Mesothelial cell of epicardium (in vitro differentiated cells): ENCODE data around the gene VOPP1. TPM values are rescaled to one million over a fixed set of nuclear protein-coding genes. Genes with fewer than 3 reads are reported as not detected.
A peak's percentile ranks its signal among the peaks of the same experiment; 100 is the strongest.
"Not testable (repeated sequence)": the region's sequence is repeated elsewhere in the genome, so short reads cannot be mapped to it uniquely, and the experiment has no call there.

Experiments used
- DNase-seq, 2 experiments: peaks; one replicate each; pipeline ENCODE4 v3.0.0; 2021; ENCODE audit warnings: low spot score in 2 of 2; ENCODE audit not compliant: unreplicated experiment in 2 of 2
- H3K27ac Mint-ChIP-seq: 2 replicates; pipeline ENCODE4 v1.8.0; 2021; ENCODE audit warnings: mixed read lengths
- H3K27me3 Mint-ChIP-seq: 2 replicates; pipeline ENCODE4 v1.8.0; 2021; ENCODE audit warnings: low read depth, mixed read lengths
- H3K36me3 Mint-ChIP-seq: 2 replicates; pipeline ENCODE4 v1.8.0; 2021; ENCODE audit warnings: mixed read lengths
- H3K4me1 Mint-ChIP-seq: 2 replicates; pipeline ENCODE4 v1.8.0; 2021; ENCODE audit warnings: mixed read lengths
- H3K4me3 Mint-ChIP-seq: 2 replicates; pipeline ENCODE4 v1.8.0; 2021; ENCODE audit warnings: mild to moderate bottlenecking, moderate library complexity, mixed read lengths
- H3K9me3 Mint-ChIP-seq: 2 replicates; pipeline ENCODE4 v1.8.0; 2021; ENCODE audit warnings: mixed read lengths
- total RNA-seq: library from RNA; stranded (reverse); gene quantifications from 3 replicates; pipeline ENCODE4 v1.2.1, GENCODE V29; 2021
- TF ChIP-seq, protein P1 (sequence below): fragments of 200-600 bp; sonication (generic); IDR thresholded peaks from one replicate; pipeline ENCODE4 v1.5.0; 2021; ENCODE audit warnings: antibody characterized with exemption; ENCODE audit not compliant: unreplicated experiment

VOPP1 gene
- total RNA-seq, 1 donor from 2014 or later, result 42.8 TPM

DNA sequence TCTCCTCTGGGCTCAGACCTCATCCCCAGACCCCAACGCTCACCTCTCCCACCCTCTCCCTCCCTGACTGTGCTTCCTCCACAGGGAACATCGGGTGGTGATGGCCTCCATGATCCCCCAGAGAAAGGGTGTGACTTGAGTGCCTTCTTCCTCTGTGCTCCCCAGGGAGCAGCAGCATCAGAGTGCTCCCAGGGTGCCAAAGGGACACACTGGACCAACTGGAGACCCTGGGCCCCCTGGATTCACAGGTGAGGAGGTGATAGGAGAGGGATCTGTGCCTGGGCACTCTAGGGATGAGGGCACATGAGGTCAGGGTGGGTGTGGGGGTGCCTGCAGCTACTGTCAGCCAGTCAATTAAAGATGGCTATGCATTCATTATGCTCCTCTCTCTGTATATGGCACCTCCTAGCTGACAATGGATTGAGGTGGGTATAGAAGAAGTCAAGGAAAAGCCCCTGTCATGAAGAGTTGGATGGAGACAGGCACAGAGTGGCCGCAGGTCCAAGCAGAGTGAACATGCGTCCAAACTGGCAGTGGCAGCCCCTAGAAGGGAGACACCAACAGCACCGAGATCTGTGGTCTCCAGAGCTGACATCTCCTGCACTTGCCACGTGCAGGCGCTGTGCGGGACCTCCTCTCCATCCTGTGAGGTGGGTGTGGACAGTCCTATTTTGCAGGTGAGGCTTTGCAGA is 15.5 kb upstream of the VOPP1 start:
- TF ChIP-seq, protein P1, sequence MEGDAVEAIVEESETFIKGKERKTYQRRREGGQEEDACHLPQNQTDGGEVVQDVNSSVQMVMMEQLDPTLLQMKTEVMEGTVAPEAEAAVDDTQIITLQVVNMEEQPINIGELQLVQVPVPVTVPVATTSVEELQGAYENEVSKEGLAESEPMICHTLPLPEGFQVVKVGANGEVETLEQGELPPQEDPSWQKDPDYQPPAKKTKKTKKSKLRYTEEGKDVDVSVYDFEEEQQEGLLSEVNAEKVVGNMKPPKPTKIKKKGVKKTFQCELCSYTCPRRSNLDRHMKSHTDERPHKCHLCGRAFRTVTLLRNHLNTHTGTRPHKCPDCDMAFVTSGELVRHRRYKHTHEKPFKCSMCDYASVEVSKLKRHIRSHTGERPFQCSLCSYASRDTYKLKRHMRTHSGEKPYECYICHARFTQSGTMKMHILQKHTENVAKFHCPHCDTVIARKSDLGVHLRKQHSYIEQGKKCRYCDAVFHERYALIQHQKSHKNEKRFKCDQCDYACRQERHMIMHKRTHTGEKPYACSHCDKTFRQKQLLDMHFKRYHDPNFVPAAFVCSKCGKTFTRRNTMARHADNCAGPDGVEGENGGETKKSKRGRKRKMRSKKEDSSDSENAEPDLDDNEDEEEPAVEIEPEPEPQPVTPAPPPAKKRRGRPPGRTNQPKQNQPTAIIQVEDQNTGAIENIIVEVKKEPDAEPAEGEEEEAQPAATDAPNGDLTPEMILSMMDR, result no peak
- Mint-ChIP-seq H3K9me3 (no peaks in the 10 kb centered on the region), H3K27me3 (peaks cover 41% of the 10 kb centered on the region), H3K4me1 (peaks cover 2% of the 10 kb centered on the region), H3K4me3 (no peak overlapping the region), H3K27ac (no peak overlapping the region), H3K36me3 (no peaks in the 10 kb centered on the region)
- DNase-seq, result no peak

DNA sequence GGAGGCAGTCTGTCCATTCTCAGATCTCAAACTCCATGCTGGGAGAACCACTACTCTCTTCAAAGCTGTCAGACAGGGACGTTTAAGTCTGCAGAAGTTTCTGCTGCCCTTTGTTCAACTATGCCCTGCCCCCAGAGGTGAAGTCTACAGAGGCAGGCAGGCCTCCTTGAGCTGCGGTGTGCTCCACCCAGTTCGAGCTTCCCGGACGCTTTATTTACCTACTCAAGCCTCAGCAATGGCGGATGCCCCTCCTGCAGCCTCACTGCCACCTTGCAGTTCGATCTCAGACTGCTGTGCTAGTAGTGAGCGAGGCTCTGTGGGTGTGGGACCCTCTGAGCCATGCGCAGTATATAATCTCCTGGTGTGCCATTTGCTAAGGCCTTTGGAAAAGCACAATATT is 10.4 kb upstream of the VOPP1 start:
- not testable (repeated sequence) for H3K4me3 Mint-ChIP-seq, H3K4me1 Mint-ChIP-seq, H3K9me3 Mint-ChIP-seq, DNase-seq, H3K36me3 Mint-ChIP-seq, H3K27ac Mint-ChIP-seq
- peaks cover 35% of the 10 kb centered on the region for H3K27me3 Mint-ChIP-seq

DNA sequence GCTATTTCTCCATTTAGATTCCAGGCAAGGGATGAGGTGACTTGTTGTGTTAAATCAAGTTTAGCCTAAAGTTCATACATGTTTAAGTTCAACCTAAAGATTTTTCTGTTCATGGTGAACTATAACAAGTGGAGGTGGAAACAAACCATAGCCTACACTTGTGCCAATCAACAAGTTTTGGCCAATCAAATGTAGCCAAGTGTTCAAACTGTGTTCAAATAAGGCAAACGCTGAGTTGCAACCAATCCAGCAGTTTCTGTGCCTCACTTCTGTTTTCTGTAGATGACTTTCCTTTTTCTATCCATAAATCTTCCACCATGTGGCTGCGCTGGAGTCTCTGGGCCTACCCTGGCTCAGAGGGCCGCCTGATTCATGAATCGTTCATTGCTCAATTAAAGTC is 4.5 kb upstream of the VOPP1 start:
- Mint-ChIP-seq H3K36me3 (no peaks in the 10 kb centered on the region), H3K4me3 (no peak overlapping the region), H3K27me3 (peaks cover 26% of the 10 kb centered on the region), H3K4me1 (peaks cover 30% of the 10 kb centered on the region), H3K9me3 (no peaks in the 10 kb centered on the region), H3K27ac (no peak overlapping the region)
- no peak for DNase-seq
- TF ChIP-seq, protein P1, result no peak

DNA sequence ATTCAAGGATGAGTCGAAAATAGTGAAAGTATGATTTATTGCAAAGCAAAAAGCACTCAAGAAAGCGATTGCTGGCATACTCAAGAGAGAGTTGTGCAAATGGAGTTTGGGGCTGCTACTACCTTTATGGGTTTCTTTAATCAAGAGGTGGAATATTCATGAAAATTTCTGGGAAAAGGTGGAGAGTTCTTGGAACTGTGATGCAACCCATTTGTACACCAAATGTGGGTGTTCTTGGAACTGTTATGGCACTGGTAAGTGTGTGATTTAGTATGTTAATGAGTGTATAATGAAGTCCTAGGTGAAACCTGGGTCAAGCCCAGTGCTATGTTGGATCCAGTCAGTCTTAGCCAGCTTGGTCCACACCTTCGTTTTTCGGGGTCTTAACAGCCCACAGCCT is 3.4 kb upstream of the VOPP1 start:
- Mint-ChIP-seq H3K4me3 (no peak overlapping the region), H3K36me3 (no peaks in the 10 kb centered on the region), H3K27ac (no peak overlapping the region), H3K27me3 (peaks cover 17% of the 10 kb centered on the region), H3K4me1 (peaks cover 33% of the 10 kb centered on the region), H3K9me3 (no peaks in the 10 kb centered on the region)
- DNase-seq, result no peak
- TF ChIP-seq, protein P1, result no peak

DNA sequence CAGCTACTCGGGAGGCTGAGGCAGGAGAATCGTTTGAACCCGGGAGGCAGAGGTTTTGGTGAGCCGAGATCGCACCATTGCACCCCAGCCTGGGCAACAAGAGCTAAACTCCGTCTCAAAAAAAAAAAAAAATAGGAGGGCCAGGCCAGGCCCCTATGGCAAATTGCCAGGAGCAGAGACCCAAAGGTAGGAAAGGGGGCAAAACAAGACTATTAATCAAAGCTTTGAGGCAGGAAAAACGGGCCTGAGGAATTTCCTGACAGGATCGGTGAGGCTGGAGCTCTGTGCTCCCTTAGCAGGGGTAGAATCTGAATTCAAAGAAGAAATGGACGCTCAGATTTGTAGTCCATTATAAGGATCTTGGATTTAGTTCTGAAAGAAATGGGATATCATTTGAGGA is 2.8 kb upstream of the VOPP1 start:
- TF ChIP-seq, protein P1, result no peak
- H3K27me3 Mint-ChIP-seq, result peaks cover 11% of the 10 kb centered on the region
- H3K27ac Mint-ChIP-seq, result no peak overlapping the region
- H3K9me3 Mint-ChIP-seq, result no peaks in the 10 kb centered on the region
- peaks cover 36% of the 10 kb centered on the region for H3K4me1 Mint-ChIP-seq
- no peak overlapping the region for H3K4me3 Mint-ChIP-seq
- DNase-seq, result no peak
- H3K36me3 Mint-ChIP-seq, result no peaks in the 10 kb centered on the region

DNA sequence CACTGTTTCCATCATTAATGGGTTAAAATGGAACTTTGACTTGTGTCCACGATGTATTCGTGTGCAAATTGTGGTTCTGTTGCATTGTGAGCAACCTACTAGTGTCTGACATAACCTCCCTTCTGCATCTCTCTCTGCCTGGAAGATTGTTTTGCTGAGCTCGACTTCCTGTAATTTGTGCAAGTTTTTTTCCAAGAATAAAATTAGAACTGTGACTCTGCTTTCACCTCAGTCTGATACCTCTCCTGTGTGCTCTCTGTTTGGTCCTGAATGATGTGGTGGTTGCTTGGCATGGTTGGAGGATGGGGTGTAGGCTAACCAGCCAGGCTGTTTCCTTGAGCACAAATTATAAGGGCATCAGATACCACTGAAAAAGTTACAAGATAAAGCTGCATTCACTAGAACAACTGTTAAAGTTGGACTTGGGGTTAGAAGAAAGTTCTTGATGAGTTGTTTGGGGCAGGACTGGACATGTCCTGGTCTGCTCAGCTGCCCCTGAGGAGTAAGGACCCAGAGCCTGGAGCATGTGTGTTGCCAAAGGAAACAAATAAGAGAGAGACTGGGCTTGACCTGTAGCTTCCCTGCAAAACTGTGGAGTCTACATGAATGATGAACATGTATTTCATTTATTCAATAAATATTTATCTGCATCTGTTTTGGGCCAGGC is 1.9 kb upstream of the VOPP1 start:
- Mint-ChIP-seq H3K36me3 (no peaks in the 10 kb centered on the region), H3K4me1 (peaks cover 42% of the 10 kb centered on the region), H3K4me3 (peak overlapping the region; percentile 75), H3K27ac (peak overlapping the region; percentile 70), H3K9me3 (no peaks in the 10 kb centered on the region), H3K27me3 (peaks cover 6% of the 10 kb centered on the region)
- TF ChIP-seq, protein P1, result no peak
- DNase-seq, result peak in 1 of 2 experiments; percentile 19
